SK-N-SH (cell line): Measurements from ENCODE around the gene IGF2BP3. TPM values are rescaled to one million over a fixed set of nuclear protein-coding genes. Genes with fewer than 3 reads are reported as not detected.

Source experiments
- CTCF ChIA-PET: fragments of 300-600, 350-600 bp; formaldehyde crosslinking; extraction: SDS; loops from one replicate; lab custom pipeline; 2021; lab: Yijun Ruan, JAX
- POLR2A ChIA-PET: fragments of 350-600 bp; sonication (Branson Sonifier 250); formaldehyde crosslinking; extraction: SDS; loops from one replicate; lab custom pipeline; 2020; ENCODE audit warnings: antibody characterized with exemption, inconsistent platforms; lab: Yijun Ruan, JAX
- DNase-seq: peaks from one replicate; pipeline ENCODE4 v3.0.0; 2012
- H2AFZ ChIP-seq: fragments of 200-600 bp; sonication (generic); 2 replicates; pipeline ENCODE4 v1.8.1; 2016; ENCODE audit warnings: antibody characterized with exemption, mild to moderate bottlenecking, low read depth
- H3F3A ChIP-seq: fragments of 200-600 bp; sonication (generic); replicated peaks from 2 replicates; pipeline ENCODE3; 2016; ENCODE audit warnings: antibody characterized with exemption, mild to moderate bottlenecking; ENCODE audit not compliant: insufficient read depth
- H3K27ac ChIP-seq, 2 experiments: fragments of 200-500 bp in 1 of 2; fragments of 200-600 bp in 1 of 2; sonication (Bioruptor generic) in 1 of 2; sonication (generic), shearing (Covaris generic) in 1 of 2; 2 replicates each; pipeline versions ENCODE4 v1.5.1 to v1.6.1; 2014 to 2016; ENCODE audit warnings: low read depth in 2 of 2, inconsistent platforms in 1 of 2, low read length in 1 of 2, mild to moderate bottlenecking in 1 of 2, mixed read lengths in 1 of 2
- H3K27me3 ChIP-seq: fragments of 200-600 bp; sonication (generic), shearing (Covaris generic); 2 replicates; pipeline ENCODE4 v1.6.1; 2016; ENCODE audit warnings: mixed run types; ENCODE audit not compliant: insufficient read depth
- H3K36me3 ChIP-seq, 2 experiments: fragments of 200-500 bp in 1 of 2; fragments of 200-600 bp in 1 of 2; sonication (Bioruptor generic) in 1 of 2; sonication (generic) in 1 of 2; replicated peaks in 1 of 2; 2 replicates each; pipeline versions ENCODE3 to v1.5.1; 2014 to 2016; ENCODE audit warnings: low read length in 1 of 2, mild to moderate bottlenecking in 1 of 2; ENCODE audit not compliant: insufficient read depth in 2 of 2, control insufficient read depth in 1 of 2
- H3K4me1 ChIP-seq, 2 experiments: fragments of 200-500 bp in 1 of 2; fragments of 200-600 bp in 1 of 2; sonication (Bioruptor generic) in 1 of 2; sonication (generic), shearing (Covaris generic) in 1 of 2; 2 replicates each; pipeline versions ENCODE4 v1.5.1 to v1.6.1; 2014 to 2016; ENCODE audit warnings: low read depth in 1 of 2, low read length in 1 of 2, mixed run types in 1 of 2; ENCODE audit not compliant: insufficient read depth in 2 of 2, control insufficient read depth in 1 of 2
- H3K4me2 ChIP-seq: fragments of 200-600 bp; sonication (generic), shearing (Covaris generic); 2 replicates; pipeline ENCODE4 v1.6.1; 2017; ENCODE audit warnings: mixed run types
- H3K4me3 ChIP-seq, 2 experiments: fragments of 200-500 bp in 1 of 2; fragments of 200-600 bp in 1 of 2; sonication (Bioruptor generic) in 1 of 2; sonication (generic), shearing (Covaris generic) in 1 of 2; 2 replicates each; pipeline versions ENCODE4 v1.5.1 to v1.8.1; 2014 to 2016; ENCODE audit warnings: low read depth in 2 of 2, inconsistent platforms in 1 of 2, low read length in 1 of 2, mild to moderate bottlenecking in 1 of 2, mixed read lengths in 1 of 2, moderate library complexity in 1 of 2
- H3K79me2 ChIP-seq: fragments of 200-600 bp; sonication (generic); 2 replicates; pipeline ENCODE4 v1.8.1; 2017; ENCODE audit warnings: mild to moderate bottlenecking; ENCODE audit not compliant: insufficient read depth
- H3K9ac ChIP-seq: fragments of 200-600 bp; sonication (generic); 2 replicates; pipeline ENCODE4 v1.6.1; 2017; ENCODE audit warnings: mixed run types
- H3K9me2 ChIP-seq: fragments of 200-600 bp; sonication (generic); 2 replicates; pipeline ENCODE4 v1.6.1; 2017; ENCODE audit warnings: mixed run types
- H3K9me3 ChIP-seq: fragments of 200-600 bp; sonication (generic); 2 replicates; pipeline ENCODE4 v1.6.1; 2017; ENCODE audit warnings: mixed run types, mild to moderate bottlenecking, moderate library complexity
- H4K20me1 ChIP-seq: fragments of 200-600 bp; sonication (generic); 2 replicates; pipeline ENCODE4 v1.6.1; 2017; ENCODE audit warnings: mild to moderate bottlenecking, mixed run types; ENCODE audit not compliant: insufficient read depth
- FOSL2 ChIP-seq: IDR thresholded peaks from 2 replicates; pipeline ENCODE4 v1.4.0; 2012; ENCODE audit warnings: low read depth, mild to moderate bottlenecking, moderate library complexity, borderline replicate concordance
- FOXJ3 ChIP-seq: sonication (generic); formaldehyde crosslinking; IDR thresholded peaks from 2 replicates; pipeline ENCODE4 v1.5.1; 2020; ENCODE audit warnings: mild to moderate bottlenecking, missing genetic modification reagents
- FOXM1 ChIP-seq: IDR thresholded peaks from 2 replicates; pipeline ENCODE4 v1.4.0; 2012; ENCODE audit warnings: low read depth, mild to moderate bottlenecking
- GABPA ChIP-seq: IDR thresholded peaks from 2 replicates; pipeline ENCODE4 v1.4.0; 2012; ENCODE audit warnings: low read depth, mild to moderate bottlenecking
- GATA2 ChIP-seq: sonication (generic); formaldehyde crosslinking; IDR thresholded peaks from 2 replicates; pipeline ENCODE4 v1.5.0; 2020; ENCODE audit warnings: mild to moderate bottlenecking, missing genetic modification reagents
- JUND ChIP-seq: IDR thresholded peaks from 2 replicates; pipeline ENCODE4 v1.4.0; 2012
- MEF2A ChIP-seq: IDR thresholded peaks from 2 replicates; pipeline ENCODE4 v1.4.0; 2012; ENCODE audit warnings: low read depth, borderline replicate concordance
- MXI1 ChIP-seq: IDR thresholded peaks from 2 replicates; pipeline ENCODE4 v1.6.1; 2012; ENCODE audit warnings: mild to moderate bottlenecking, low read depth, low read length, improper control_type of control experiment
- NFIC ChIP-seq: IDR thresholded peaks from 2 replicates; pipeline ENCODE4 v1.4.0; 2012; ENCODE audit warnings: borderline replicate concordance
- POLR2AphosphoS5 ChIP-seq: IDR thresholded peaks from 2 replicates; pipeline ENCODE4 v1.6.1; 2012; ENCODE audit warnings: low read depth, low read length
- RAD21 ChIP-seq: IDR thresholded peaks from 2 replicates; pipeline ENCODE4 v1.6.1; 2012; ENCODE audit warnings: mild to moderate bottlenecking, low read length
- RCOR1 ChIP-seq: fragments of 150-350 bp; IDR thresholded peaks from 2 replicates; pipeline ENCODE4 v1.6.1; 2017; ENCODE audit warnings: antibody characterized with exemption, low read length
- RFX5 ChIP-seq: IDR thresholded peaks from 2 replicates; pipeline ENCODE4 v1.6.1; 2012; ENCODE audit warnings: mild to moderate bottlenecking, improper control_type of control experiment, low read length
- SMC3 ChIP-seq: IDR thresholded peaks from 2 replicates; pipeline ENCODE4 v1.6.1; 2012; ENCODE audit warnings: low read depth, low read length, improper control_type of control experiment
- TAF1 ChIP-seq: IDR thresholded peaks from 2 replicates; pipeline ENCODE4 v1.6.1; 2012; ENCODE audit warnings: low read depth, mild to moderate bottlenecking, low read length, moderate library complexity, borderline replicate concordance
- WGBS: methylation state at CpG from one replicate; pipeline ENCODE4 v1.1.6; 2017; ENCODE audit warnings: low lambda C conversion rate; 5-methylcytosine and 5-hydroxymethylcytosine counted together
- polyA plus RNA-seq, 3 experiments: library from polyadenylated mRNA; depleted of rRNA; stranded (reverse); fragments of >200 nt; gene quantifications; 2 replicates each; pipeline ENCODE4 v1.2.3, GENCODE V29; 2012
- TF ChIP-seq, protein P1 (sequence below): fragments of 150-350 bp; IDR thresholded peaks from 2 replicates; pipeline ENCODE4 v1.6.1; 2016; ENCODE audit warnings: mild to moderate bottlenecking, low read depth, low read length
- TF ChIP-seq, protein P2 (sequence below): IDR thresholded peaks from 2 replicates; pipeline ENCODE4 v1.4.0; 2012; ENCODE audit warnings: low read depth, borderline replicate concordance
- TF ChIP-seq, protein P3 (sequence below): IDR thresholded peaks from 2 replicates; pipeline ENCODE4 v1.4.0; 2012; ENCODE audit warnings: low read depth
- TF ChIP-seq, protein P4 (sequence below): IDR thresholded peaks from 2 replicates; pipeline ENCODE4; 2012

IGF2BP3 gene
- polyA plus RNA-seq, 1 of the 3 experiments (the other 2 are of a cell fraction), result 34.4 TPM

DNA sequence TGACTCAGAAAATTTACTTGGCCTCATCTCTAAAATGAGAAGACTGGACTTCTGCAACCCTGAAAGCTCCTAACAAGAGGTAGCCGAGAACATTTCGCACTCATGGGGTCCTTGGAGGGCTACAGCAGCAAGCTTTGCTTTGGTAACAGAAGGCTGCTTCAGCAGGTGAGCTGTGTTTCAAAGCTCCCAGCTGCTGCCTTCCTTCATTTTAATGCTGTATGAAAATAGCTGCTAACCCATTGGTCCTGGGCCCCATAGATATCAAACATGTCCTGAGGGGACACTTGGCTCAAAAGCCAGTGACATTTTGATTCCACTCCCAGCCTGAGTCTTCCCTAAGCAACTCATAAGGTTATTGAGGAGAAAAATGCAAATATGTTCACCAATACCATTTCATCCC lies 185.4 kb downstream of the IGF2BP3 start (continued):
- TF ChIP-seq FOXJ3 (CRISPR knock-in tag) (no peak), RCOR1 (no peak), TAF1 (no peak), FOXM1 (no peak)

DNA sequence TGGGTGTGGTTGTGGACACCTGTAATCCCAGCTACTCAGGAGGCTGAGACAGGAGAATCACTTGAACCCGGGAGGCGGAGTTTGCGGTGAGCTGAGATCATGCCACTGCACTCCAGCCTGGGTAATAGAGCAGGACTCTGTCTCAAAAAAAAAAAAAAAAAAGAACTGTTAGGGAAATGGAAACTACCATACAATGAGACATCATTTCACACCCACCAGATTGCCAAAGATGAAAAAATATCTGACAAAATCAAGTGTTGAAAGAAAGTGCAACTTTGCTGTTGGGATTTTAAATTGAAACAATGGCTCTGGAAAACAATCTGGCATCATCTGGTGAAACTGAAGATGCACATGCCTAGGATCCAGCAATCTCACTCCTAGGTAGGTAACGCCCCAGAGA lies 187.2 kb downstream of the IGF2BP3 start:
- TF ChIP-seq RFX5 (no peak), POLR2AphosphoS5 (no peak), GABPA (no peak), MEF2A (no peak), NFIC (no peak)
- TF ChIP-seq, protein P1, sequence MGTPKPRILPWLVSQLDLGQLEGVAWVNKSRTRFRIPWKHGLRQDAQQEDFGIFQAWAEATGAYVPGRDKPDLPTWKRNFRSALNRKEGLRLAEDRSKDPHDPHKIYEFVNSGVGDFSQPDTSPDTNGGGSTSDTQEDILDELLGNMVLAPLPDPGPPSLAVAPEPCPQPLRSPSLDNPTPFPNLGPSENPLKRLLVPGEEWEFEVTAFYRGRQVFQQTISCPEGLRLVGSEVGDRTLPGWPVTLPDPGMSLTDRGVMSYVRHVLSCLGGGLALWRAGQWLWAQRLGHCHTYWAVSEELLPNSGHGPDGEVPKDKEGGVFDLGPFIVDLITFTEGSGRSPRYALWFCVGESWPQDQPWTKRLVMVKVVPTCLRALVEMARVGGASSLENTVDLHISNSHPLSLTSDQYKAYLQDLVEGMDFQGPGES, result no peak
- TF ChIP-seq, protein P2, sequence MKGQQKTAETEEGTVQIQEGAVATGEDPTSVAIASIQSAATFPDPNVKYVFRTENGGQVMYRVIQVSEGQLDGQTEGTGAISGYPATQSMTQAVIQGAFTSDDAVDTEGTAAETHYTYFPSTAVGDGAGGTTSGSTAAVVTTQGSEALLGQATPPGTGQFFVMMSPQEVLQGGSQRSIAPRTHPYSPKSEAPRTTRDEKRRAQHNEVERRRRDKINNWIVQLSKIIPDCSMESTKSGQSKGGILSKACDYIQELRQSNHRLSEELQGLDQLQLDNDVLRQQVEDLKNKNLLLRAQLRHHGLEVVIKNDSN, result no peak
- ChIA-PET CTCF (interaction anchor here (0.7 to 18.9 kb wide), 3 partner anchors 20 to 263 kb away, joined by 3 to 359 read pairs (median 7); no protein-coding TSS in a partner anchor), POLR2A (no interaction called here)
- Histone ChIP-seq H3K9me2 (no peaks in the 10 kb centered on the region), H4K20me1 (no peaks in the 10 kb centered on the region), H3K9me3 (no peaks in the 10 kb centered on the region), H3K4me3 (no peak overlapping the region), H3K9ac (no peak overlapping the region), H3K36me3 (no peaks in the 10 kb centered on the region), H3K27me3 (no peaks in the 10 kb centered on the region), H3K4me1 (no peaks in the 10 kb centered on the region), H2AFZ (no peak overlapping the region), H3F3A (no peaks in the 10 kb centered on the region), H3K27ac (no peak overlapping the region), H3K79me2 (no peaks in the 10 kb centered on the region), H3K4me2 (no peak overlapping the region)
- 97% methylated on average over 4 of the region's 4 CpGs for WGBS
- no peak for DNase-seq

DNA sequence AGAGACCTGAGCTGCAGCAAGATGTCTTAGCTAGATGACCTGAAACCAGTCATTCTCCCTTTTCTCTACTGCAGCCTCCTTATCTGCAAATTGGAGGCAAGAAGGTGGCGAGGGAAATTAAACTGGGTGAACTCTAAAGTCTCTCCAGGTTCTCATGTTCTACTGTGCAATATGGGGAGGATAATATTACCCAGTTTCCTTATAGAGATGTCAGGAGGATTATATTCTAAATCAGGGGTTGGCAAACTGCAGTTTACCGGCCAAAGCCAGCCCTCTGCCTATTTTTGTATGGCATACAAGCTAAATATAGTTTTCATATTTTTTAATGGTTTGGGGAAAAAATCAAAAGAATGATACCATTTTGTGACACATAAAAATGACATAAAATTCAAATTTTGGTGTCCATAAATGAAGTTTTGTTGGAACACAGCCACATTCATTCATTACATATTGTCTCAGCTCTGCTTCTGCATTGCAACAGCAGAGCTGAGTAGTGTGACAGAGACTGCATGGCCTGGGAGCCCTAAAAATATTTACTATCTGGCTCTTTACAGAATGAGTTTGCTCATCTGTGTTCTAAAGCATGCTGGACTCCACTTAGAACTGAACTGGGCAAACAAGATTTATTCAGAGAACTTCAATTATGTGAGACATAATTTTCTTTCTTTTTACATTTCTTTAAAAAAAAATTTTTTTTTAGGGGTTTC lies 190.3 kb downstream of the IGF2BP3 start:
- no peak overlapping the region for H3K4me3 ChIP-seq
- no peak overlapping the region for H3K9ac ChIP-seq
- H4K20me1 ChIP-seq, result no peaks in the 10 kb centered on the region
- H3K27ac ChIP-seq, result no peak overlapping the region
- no peaks in the 10 kb centered on the region for H3K27me3 ChIP-seq
- CTCF ChIA-PET, result interaction anchor here (0.8 to 18.9 kb wide), 5 partner anchors 14 to 267 kb away, joined by 3 to 359 read pairs (median 3); no protein-coding TSS in a partner anchor
- H3K9me3 ChIP-seq, result no peaks in the 10 kb centered on the region
- TF ChIP-seq RAD21 (no peak), FOSL2 (no peak), RFX5 (no peak), FOXM1 (no peak), MXI1 (no peak), GATA2 (CRISPR knock-in tag) (no peak), SMC3 (no peak), JUND (no peak)
- TF ChIP-seq, protein P3, sequence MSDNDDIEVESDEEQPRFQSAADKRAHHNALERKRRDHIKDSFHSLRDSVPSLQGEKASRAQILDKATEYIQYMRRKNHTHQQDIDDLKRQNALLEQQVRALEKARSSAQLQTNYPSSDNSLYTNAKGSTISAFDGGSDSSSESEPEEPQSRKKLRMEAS, result no peak
- TF ChIP-seq, protein P4, sequence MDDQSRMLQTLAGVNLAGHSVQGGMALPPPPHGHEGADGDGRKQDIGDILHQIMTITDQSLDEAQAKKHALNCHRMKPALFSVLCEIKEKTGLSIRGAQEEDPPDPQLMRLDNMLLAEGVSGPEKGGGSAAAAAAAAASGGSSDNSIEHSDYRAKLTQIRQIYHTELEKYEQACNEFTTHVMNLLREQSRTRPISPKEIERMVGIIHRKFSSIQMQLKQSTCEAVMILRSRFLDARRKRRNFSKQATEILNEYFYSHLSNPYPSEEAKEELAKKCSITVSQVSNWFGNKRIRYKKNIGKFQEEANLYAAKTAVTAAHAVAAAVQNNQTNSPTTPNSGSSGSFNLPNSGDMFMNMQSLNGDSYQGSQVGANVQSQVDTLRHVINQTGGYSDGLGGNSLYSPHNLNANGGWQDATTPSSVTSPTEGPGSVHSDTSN, result no peak
- TF ChIP-seq, protein P1, result no peak
- WGBS, result 92% methylated on average over 2 of the region's 2 CpGs
- H3K36me3 ChIP-seq, result no peaks in the 10 kb centered on the region
- no peak for DNase-seq
- H3K79me2 ChIP-seq, result no peaks in the 10 kb centered on the region
- H3K4me2 ChIP-seq, result no peak overlapping the region
- H3F3A ChIP-seq, result no peaks in the 10 kb centered on the region
- H3K9me2 ChIP-seq, result no peaks in the 10 kb centered on the region
- no peaks in the 10 kb centered on the region for H3K4me1 ChIP-seq
- H2AFZ ChIP-seq, result no peak overlapping the region
- POLR2A ChIA-PET, result no interaction called here
